ENCODE data around the gene ARNT2. TPM values are rescaled to one million over a fixed set of nuclear protein-coding genes. Genes with fewer than 3 reads are reported as not detected.

ARNT2 gene
- total RNA-seq, 6 experiments from 2014 or later: 2.4 to 16.6 (median 15.5) TPM

GRCh38 chr15:80595396-80595795, 191.2 kb downstream of the ARNT2 start:
- H3K27me3 Mint-ChIP-seq (ENCODE audit: insufficient read depth): no peaks in the 10 kb centered on the region; the same call in 1 of the 2 replicates
- no peak for DNase-seq
- H3K36me3 Mint-ChIP-seq (ENCODE audit: low read depth): peaks cover 38% of the 10 kb centered on the region
- peaks cover 19% of the 10 kb centered on the region for H3K9me3 Mint-ChIP-seq
- no peak overlapping the region for H3K27ac Mint-ChIP-seq
- no peak overlapping the region for H3K4me3 Mint-ChIP-seq
- peaks cover 40% of the 10 kb centered on the region for H3K4me1 Mint-ChIP-seq (ENCODE audit: low read depth)
- no peak for TF ChIP-seq CTCF (IDR thresholded peaks at IDR 0.05)

- H3K27me3 Mint-ChIP-seq (ENCODE audit: insufficient read depth): no peaks in the 10 kb centered on the region; the same call in 1 of the 2 replicates
- peaks cover 34% of the 10 kb centered on the region for H3K36me3 Mint-ChIP-seq (ENCODE audit: low read depth)
- peaks cover 22% of the 10 kb centered on the region for H3K9me3 Mint-ChIP-seq
- no peak overlapping the region for H3K27ac Mint-ChIP-seq
- no peak overlapping the region for H3K4me3 Mint-ChIP-seq
- peaks cover 40% of the 10 kb centered on the region for H3K4me1 Mint-ChIP-seq (ENCODE audit: low read depth)
- DNase-seq: no peak
- no peak for TF ChIP-seq CTCF (IDR thresholded peaks at IDR 0.05)
Measured at GRCh38 chr15:80596521-80596976, 192.4 kb downstream of the ARNT2 start.

GRCh38 chr15:80597076-80597475, 192.9 kb downstream of the ARNT2 start:
- H3K27ac Mint-ChIP-seq: no peak overlapping the region
- no peak for TF ChIP-seq CTCF (IDR thresholded peaks at IDR 0.05)

GRCh38 chr15:80599359-80599758, 195.2 kb downstream of the ARNT2 start:
- peaks cover 22% of the 10 kb centered on the region for H3K9me3 Mint-ChIP-seq
- peaks cover 40% of the 10 kb centered on the region for H3K4me1 Mint-ChIP-seq (ENCODE audit: low read depth)
- H3K36me3 Mint-ChIP-seq (ENCODE audit: low read depth): peaks cover 28% of the 10 kb centered on the region
- H3K27me3 Mint-ChIP-seq (ENCODE audit: insufficient read depth): no peaks in the 10 kb centered on the region; the same call in 1 of the 2 replicates
- no peak for TF ChIP-seq CTCF (IDR thresholded peaks at IDR 0.05)
- DNase-seq: peak; percentile 83
- H3K4me3 Mint-ChIP-seq: no peak overlapping the region
- H3K27ac Mint-ChIP-seq: peak overlapping the region; percentile 77

More at GRCh38 chr15:80597076-80597475, 192.9 kb downstream of the ARNT2 start:
- no peak for DNase-seq
- peaks cover 40% of the 10 kb centered on the region for H3K4me1 Mint-ChIP-seq (ENCODE audit: low read depth)
- H3K9me3 Mint-ChIP-seq: peaks cover 22% of the 10 kb centered on the region
- H3K4me3 Mint-ChIP-seq: no peak overlapping the region
- no peaks in the 10 kb centered on the region; the same call in 1 of the 2 replicates for H3K27me3 Mint-ChIP-seq (ENCODE audit: insufficient read depth)
- H3K36me3 Mint-ChIP-seq (ENCODE audit: low read depth): peaks cover 34% of the 10 kb centered on the region

GRCh38 chr15:80600626-80601025, 196.4 kb downstream of the ARNT2 start:
- Mint-ChIP-seq H3K4me1 (ENCODE audit: low read depth) (peaks cover 36% of the 10 kb centered on the region), H3K4me3 (no peak overlapping the region), H3K27ac (no peak overlapping the region), H3K36me3 (ENCODE audit: low read depth) (peaks cover 28% of the 10 kb centered on the region), H3K27me3 (ENCODE audit: insufficient read depth) (peaks cover 2% of the 10 kb centered on the region; the same call in 1 of the 2 replicates), H3K9me3 (peaks cover 22% of the 10 kb centered on the region)
- no peak for DNase-seq
- no peak for TF ChIP-seq CTCF (IDR thresholded peaks at IDR 0.05)

All from HFFc6 (cell line).